SK-N-MC (cell line): ENCODE data around the gene PRDX2.

Experiments
- DNase-seq: peaks from one replicate; pipeline ENCODE4 v3.0.0-alpha.2; 2011; ENCODE audit warnings: low read depth, low spot score
- H3K27ac ChIP-seq: fragments of 200-600 bp; sonication (generic); 2 replicates; pipeline ENCODE4 v1.5.1; 2016; ENCODE audit warnings: mixed run types
- H3K36me3 ChIP-seq: fragments of 200-600 bp; sonication (generic); 2 replicates; pipeline ENCODE4 v1.6.1; 2017; ENCODE audit warnings: antibody characterized with exemption, low read length, mixed read lengths; ENCODE audit not compliant: insufficient read depth
- H3K4me3 ChIP-seq: fragments of 200-600 bp; sonication (generic); 2 replicates; pipeline ENCODE4 v1.5.1; 2016
- H3K9ac ChIP-seq: fragments of 200-600 bp; sonication (generic); 2 replicates; pipeline ENCODE4 v1.8.0; 2017; ENCODE audit warnings: mixed run types, mixed read lengths; ENCODE audit not compliant: insufficient read length
- H3K9me3 ChIP-seq: fragments of 200-600 bp; sonication (generic); 2 replicates; pipeline ENCODE4 v1.6.1; 2017; ENCODE audit warnings: low read depth, mild to moderate bottlenecking, antibody characterized with exemption, low read length, moderate library complexity, mixed read lengths
- EZH2 ChIP-seq: fragments of 200-600 bp; sonication (generic); IDR thresholded peaks from one replicate; pipeline ENCODE4 v1.6.1; 2017; ENCODE audit warnings: antibody characterized with exemption
- FOXP2 ChIP-seq: optimal IDR thresholded peaks from 2 replicates; pipeline ENCODE3; 2011; ENCODE audit warnings: mild to moderate bottlenecking, moderate library complexity; ENCODE audit not compliant: insufficient read depth; ENCODE audit errors: extremely low read length, control extremely low read depth
- POLR2AphosphoS5 ChIP-seq: IDR thresholded peaks from 2 replicates; pipeline ENCODE4 v1.6.1; 2012; ENCODE audit warnings: mild to moderate bottlenecking, low read depth, low read length, borderline replicate concordance

Gene PRDX2

DNA sequence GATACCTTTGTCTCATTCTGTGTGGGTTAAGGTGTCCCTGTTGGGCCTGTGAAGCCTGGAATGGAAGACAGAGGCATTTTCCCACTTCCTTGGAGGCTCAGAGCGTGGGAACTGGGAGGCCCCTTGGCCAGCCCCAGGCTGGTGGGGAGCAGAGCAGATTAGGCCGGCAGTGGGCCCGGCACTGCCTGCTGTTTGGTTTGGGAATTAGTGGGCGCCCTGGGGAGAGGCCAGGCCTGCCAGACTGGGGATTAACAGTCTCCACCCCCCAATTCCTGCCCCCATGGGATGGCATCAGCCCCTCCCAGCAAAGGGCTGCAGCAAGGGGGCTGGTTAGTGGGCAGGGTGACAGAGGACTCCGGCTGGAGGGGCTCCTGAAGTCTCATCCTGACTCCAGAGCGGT is 53.1 kb downstream of the PRDX2 start:
- H3K4me3 ChIP-seq, result no peak overlapping the region
- H3K36me3 ChIP-seq, result peaks cover 12% of the 10 kb centered on the region; the same call in 1 of the 2 replicates
- no peak overlapping the region for H3K27ac ChIP-seq
- DNase-seq, result no peak
- no peak overlapping the region for H3K9ac ChIP-seq
- no peaks in the 10 kb centered on the region for H3K9me3 ChIP-seq
- TF ChIP-seq POLR2AphosphoS5 (no peak), EZH2 (no peak), FOXP2 (no peak)
